DOHH2 (cell line): ENCODE data around the gene GFOD2.

ENCODE experiments used
- H3F3A ChIP-seq: fragments of 200-600 bp; sonication (generic), shearing (Covaris generic); 2 replicates; pipeline ENCODE4 v1.6.0; 2016; ENCODE audit warnings: antibody characterized with exemption, mild to moderate bottlenecking; ENCODE audit not compliant: control insufficient read depth, insufficient read depth
- H3K27ac ChIP-seq: fragments of 200-600 bp; sonication (generic); 2 replicates; pipeline ENCODE4 v1.5.1; 2014; ENCODE audit warnings: low read depth, mild to moderate bottlenecking, low read length, moderate library complexity
- H3K27me3 ChIP-seq: fragments of 200-600 bp; sonication (generic); 2 replicates; pipeline ENCODE4 v1.6.1; 2014; ENCODE audit warnings: mild to moderate bottlenecking, low read length, mixed read lengths; ENCODE audit not compliant: control insufficient read depth
- H3K36me3 ChIP-seq: fragments of 200-600 bp; sonication (generic); 2 replicates; pipeline ENCODE4 v1.6.1; 2014; ENCODE audit warnings: mild to moderate bottlenecking, low read length, moderate library complexity, mixed read lengths; ENCODE audit not compliant: control insufficient read depth
- H3K4me1 ChIP-seq: fragments of 200-600 bp; sonication (generic); 2 replicates; pipeline ENCODE4 v1.6.1; 2014; ENCODE audit warnings: mild to moderate bottlenecking, low read length, mixed read lengths; ENCODE audit not compliant: control insufficient read depth
- H3K4me2 ChIP-seq: fragments of 200-600 bp; sonication (generic); 2 replicates; pipeline ENCODE4 v1.6.0; 2014; ENCODE audit warnings: mild to moderate bottlenecking, low read length, moderate library complexity
- H3K4me3 ChIP-seq: fragments of 200-600 bp; sonication (generic); 2 replicates; pipeline ENCODE4 v1.5.1; 2014; ENCODE audit warnings: mild to moderate bottlenecking, low read length, mixed read lengths
- H3K79me2 ChIP-seq: fragments of 200-600 bp; sonication (generic); 2 replicates; pipeline ENCODE4 v1.6.1; 2014; ENCODE audit warnings: mild to moderate bottlenecking, low read length, mixed read lengths; ENCODE audit not compliant: control insufficient read depth
- H3K9me2 ChIP-seq: fragments of 200-600 bp; sonication (generic); replicated peaks from 2 replicates; pipeline ENCODE4 v1.6.1; 2014; ENCODE audit warnings: mild to moderate bottlenecking, low read length, mixed read lengths; ENCODE audit not compliant: control insufficient read depth
- H3K9me3 ChIP-seq: fragments of 200-600 bp; sonication (generic); 2 replicates; pipeline ENCODE4 v1.6.1; 2014; ENCODE audit warnings: antibody characterized with exemption, low read length, mixed read lengths; ENCODE audit not compliant: control insufficient read depth, insufficient read depth
- H4K20me1 ChIP-seq: fragments of 200-600 bp; sonication (generic); 2 replicates; pipeline ENCODE4 v1.6.0; 2014; ENCODE audit warnings: low read depth, mild to moderate bottlenecking, antibody characterized with exemption, low read length, moderate library complexity; ENCODE audit not compliant: control insufficient read depth, insufficient read depth
- EZH2phosphoT487 ChIP-seq: fragments of 200-600 bp; sonication (generic); IDR thresholded peaks from 2 replicates; pipeline ENCODE4 v1.6.1; 2017; ENCODE audit warnings: borderline replicate concordance, mild to moderate bottlenecking, antibody characterized with exemption, low read length, moderate library complexity, mixed read lengths
- TF ChIP-seq, protein P1 (sequence below): fragments of 200-600 bp; sonication (generic); IDR thresholded peaks from one replicate; pipeline ENCODE4 v1.5.1; 2014; ENCODE audit warnings: antibody characterized with exemption, mild to moderate bottlenecking, low read depth, low read length; ENCODE audit not compliant: poor library complexity, severe bottlenecking

Gene GFOD2

DNA sequence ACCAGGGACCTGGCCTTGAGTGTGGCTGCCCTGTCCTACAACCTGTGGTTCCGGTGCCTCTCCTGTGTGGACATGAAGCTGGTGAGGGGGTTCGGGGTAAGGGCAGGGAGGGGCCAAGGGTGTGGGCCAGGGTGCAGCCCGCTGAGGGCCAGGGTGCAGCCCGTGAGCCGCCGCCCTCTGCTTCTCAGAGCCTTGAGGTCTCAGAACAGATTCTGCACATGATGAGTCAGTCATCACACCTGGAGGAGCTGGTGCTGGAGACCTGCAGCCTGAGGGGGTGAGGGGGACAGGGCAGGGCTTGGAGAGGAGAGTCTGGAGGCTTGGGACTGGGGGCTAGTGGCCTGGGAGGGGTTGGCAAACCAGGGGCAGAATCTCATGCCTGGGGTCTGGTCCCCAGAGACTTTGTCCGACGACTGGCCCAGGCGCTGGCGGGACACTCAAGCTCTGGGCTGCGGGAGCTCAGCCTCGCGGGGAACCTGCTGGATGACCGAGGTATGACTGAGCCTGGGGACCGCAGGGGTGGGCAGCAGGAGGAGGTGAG is 71.9 kb downstream of the GFOD2 start:
- TF ChIP-seq, protein P1, sequence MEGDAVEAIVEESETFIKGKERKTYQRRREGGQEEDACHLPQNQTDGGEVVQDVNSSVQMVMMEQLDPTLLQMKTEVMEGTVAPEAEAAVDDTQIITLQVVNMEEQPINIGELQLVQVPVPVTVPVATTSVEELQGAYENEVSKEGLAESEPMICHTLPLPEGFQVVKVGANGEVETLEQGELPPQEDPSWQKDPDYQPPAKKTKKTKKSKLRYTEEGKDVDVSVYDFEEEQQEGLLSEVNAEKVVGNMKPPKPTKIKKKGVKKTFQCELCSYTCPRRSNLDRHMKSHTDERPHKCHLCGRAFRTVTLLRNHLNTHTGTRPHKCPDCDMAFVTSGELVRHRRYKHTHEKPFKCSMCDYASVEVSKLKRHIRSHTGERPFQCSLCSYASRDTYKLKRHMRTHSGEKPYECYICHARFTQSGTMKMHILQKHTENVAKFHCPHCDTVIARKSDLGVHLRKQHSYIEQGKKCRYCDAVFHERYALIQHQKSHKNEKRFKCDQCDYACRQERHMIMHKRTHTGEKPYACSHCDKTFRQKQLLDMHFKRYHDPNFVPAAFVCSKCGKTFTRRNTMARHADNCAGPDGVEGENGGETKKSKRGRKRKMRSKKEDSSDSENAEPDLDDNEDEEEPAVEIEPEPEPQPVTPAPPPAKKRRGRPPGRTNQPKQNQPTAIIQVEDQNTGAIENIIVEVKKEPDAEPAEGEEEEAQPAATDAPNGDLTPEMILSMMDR: no peak
- TF ChIP-seq EZH2phosphoT487: no peak
- Histone ChIP-seq H4K20me1 (no peaks in the 10 kb centered on the region), H3K4me1 (peaks cover 25% of the 10 kb centered on the region), H3K9me2 (no peaks in the 10 kb centered on the region), H3K79me2 (peaks cover 24% of the 10 kb centered on the region), H3K27me3 (no peaks in the 10 kb centered on the region), H3F3A (peaks cover 4% of the 10 kb centered on the region), H3K27ac (no peak overlapping the region), H3K9me3 (no peaks in the 10 kb centered on the region), H3K4me2 (no peak overlapping the region), H3K4me3 (no peak overlapping the region), H3K36me3 (peaks cover 60% of the 10 kb centered on the region)

DNA sequence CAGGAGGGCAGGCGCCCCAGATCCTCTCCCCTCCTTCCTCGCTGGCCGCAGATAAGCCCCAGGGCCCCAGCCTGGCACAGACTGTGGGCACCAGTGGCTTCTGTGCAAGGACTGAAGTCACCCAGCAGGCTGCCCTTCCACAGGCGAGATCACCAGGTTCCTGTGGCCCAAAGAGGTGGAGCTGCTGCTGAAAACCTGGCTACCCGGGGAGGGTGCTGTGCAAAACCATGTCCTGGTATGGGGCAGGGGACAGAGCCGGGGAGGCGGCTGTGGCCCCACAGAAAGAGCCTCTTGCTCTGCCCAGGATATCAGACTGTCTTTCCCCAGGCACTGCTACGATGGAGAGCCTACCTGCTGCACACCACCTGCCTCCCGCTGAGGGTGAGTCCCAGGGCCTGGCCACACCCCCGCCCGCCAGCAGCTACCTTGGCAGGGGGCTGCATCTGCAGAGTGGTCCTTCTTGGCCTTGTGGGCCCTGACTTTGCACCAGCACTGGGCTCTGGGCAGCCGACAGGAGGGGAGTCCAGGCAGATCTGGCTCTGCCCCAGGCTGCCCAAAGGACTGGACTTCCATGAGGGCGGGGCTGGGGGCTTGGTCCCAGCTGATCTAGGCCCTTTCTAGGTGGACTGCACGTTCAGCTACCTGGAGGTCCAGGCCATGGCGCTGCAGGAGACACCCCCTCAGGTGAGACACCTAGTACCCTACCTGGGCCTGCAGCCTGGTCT is 73.6 kb downstream of the GFOD2 start:
- Histone ChIP-seq H3K4me1 (peaks cover 25% of the 10 kb centered on the region), H3K9me2 (no peaks in the 10 kb centered on the region), H3K79me2 (peaks cover 24% of the 10 kb centered on the region), H3K4me3 (peak overlapping the region; percentile 91), H3K36me3 (peaks cover 45% of the 10 kb centered on the region), H3K27me3 (no peaks in the 10 kb centered on the region), H3K4me2 (peak overlapping the region; percentile 91), H3F3A (peaks cover 4% of the 10 kb centered on the region), H4K20me1 (no peaks in the 10 kb centered on the region), H3K9me3 (no peaks in the 10 kb centered on the region), H3K27ac (peak overlapping the region; percentile 79)
- TF ChIP-seq, protein P1: no peak
- no peak for TF ChIP-seq EZH2phosphoT487

DNA sequence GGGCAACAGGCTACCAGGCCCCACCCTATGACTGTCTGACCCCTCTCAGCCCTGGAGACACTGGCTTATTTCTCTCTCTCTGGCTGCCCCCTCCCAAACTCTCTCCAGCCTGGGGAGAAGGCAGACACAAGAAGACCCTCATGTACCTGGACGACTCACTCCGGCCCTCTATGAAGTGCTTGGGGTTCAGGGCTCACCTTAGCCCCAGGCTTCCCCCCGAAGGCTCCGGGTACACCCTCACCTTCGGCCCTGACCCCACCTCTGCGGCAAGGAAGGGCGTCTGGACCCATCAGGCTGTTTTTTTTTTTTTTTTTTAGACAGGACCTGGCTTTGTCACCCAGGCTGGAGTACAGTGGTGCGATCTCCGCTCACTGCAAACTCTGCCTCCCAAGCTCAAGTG is 75.1 kb downstream of the GFOD2 start:
- Histone ChIP-seq H3K4me2 (peak overlapping the region; percentile 91), H3K9me2 (no peaks in the 10 kb centered on the region), H3K36me3 (peaks cover 31% of the 10 kb centered on the region), H3K27ac (no peak overlapping the region), H3K27me3 (no peaks in the 10 kb centered on the region), H3F3A (peaks cover 6% of the 10 kb centered on the region), H3K4me1 (peaks cover 25% of the 10 kb centered on the region), H3K9me3 (no peaks in the 10 kb centered on the region), H4K20me1 (no peaks in the 10 kb centered on the region), H3K4me3 (no peak overlapping the region), H3K79me2 (peaks cover 24% of the 10 kb centered on the region)
- no peak for TF ChIP-seq EZH2phosphoT487
- TF ChIP-seq, protein P1: no peak
